ENCODE data around the gene AKNA.
"Not testable (repeated sequence)": the region's sequence is repeated elsewhere in the genome, so short reads cannot be mapped to it uniquely, and the experiment has no call there.

AKNA gene

GRCh38 chr9:114322160-114322818 lies 65.5 kb downstream of the AKNA start:
- not testable (repeated sequence) for H3K27me3 Mint-ChIP-seq; H3K9me3 Mint-ChIP-seq; H3K36me3 Mint-ChIP-seq; DNase-seq; H3K27ac Mint-ChIP-seq; H3K4me1 Mint-ChIP-seq; H3K4me3 Mint-ChIP-seq; ATAC-seq (replicated peaks)

GRCh38 chr9:114321759-114322158 lies 66.0 kb downstream of the AKNA start:
- no peak for ATAC-seq (replicated peaks)
- Mint-ChIP-seq H3K27me3 (peaks cover 0 to 7% of the 10 kb centered on the region in 2 donors), H3K4me3 (no peak overlapping the region), H3K27ac (no peak overlapping the region), H3K4me1 (no peaks in the 10 kb centered on the region), H3K9me3 (no peaks in the 10 kb centered on the region), H3K36me3 (no peaks in the 10 kb centered on the region)
- DNase-seq = no peak

- not testable (repeated sequence) for H3K27me3 Mint-ChIP-seq; H3K9me3 Mint-ChIP-seq; DNase-seq; H3K27ac Mint-ChIP-seq; H3K4me3 Mint-ChIP-seq; H3K4me1 Mint-ChIP-seq; ATAC-seq (replicated peaks); H3K36me3 Mint-ChIP-seq
These were observed 67.1 kb downstream of the AKNA start for GRCh38 chr9:114320710-114321109.

GRCh38 chr9:114319147-114319546 lies 68.6 kb downstream of the AKNA start:
- DNase-seq = no peak
- Mint-ChIP-seq H3K4me1 (no peaks in the 10 kb centered on the region), H3K9me3 (peaks cover 0 to 6% of the 10 kb centered on the region in 2 donors), H3K4me3 (no peak overlapping the region), H3K36me3 (peaks cover 0 to 5% of the 10 kb centered on the region in 2 donors), H3K27ac (no peak overlapping the region), H3K27me3 (peaks cover 0 to 7% of the 10 kb centered on the region in 2 donors)
- no peak for ATAC-seq (replicated peaks)

GRCh38 chr9:114318416-114318815 lies 69.4 kb downstream of the AKNA start:
- no peak overlapping the region for H3K27ac Mint-ChIP-seq
- DNase-seq (no peak), ATAC-seq (replicated peaks) (no peak)
- H3K4me1 Mint-ChIP-seq = no peaks in the 10 kb centered on the region
- no peak overlapping the region for H3K4me3 Mint-ChIP-seq
- H3K27me3 Mint-ChIP-seq = peaks cover 0 to 7% of the 10 kb centered on the region in 2 donors
- peaks cover 0 to 6% of the 10 kb centered on the region in 2 donors for H3K9me3 Mint-ChIP-seq
- H3K36me3 Mint-ChIP-seq = peaks cover 0 to 5% of the 10 kb centered on the region in 2 donors

GRCh38 chr9:114317665-114318357 lies 70.0 kb downstream of the AKNA start:
- DNase-seq (no peak), ATAC-seq (replicated peaks) (no peak)
- Mint-ChIP-seq H3K4me3 (no peak overlapping the region), H3K9me3 (peaks cover 0 to 6% of the 10 kb centered on the region in 2 donors), H3K4me1 (no peaks in the 10 kb centered on the region), H3K27me3 (peaks cover 0 to 7% of the 10 kb centered on the region in 2 donors), H3K36me3 (peaks cover 0 to 5% of the 10 kb centered on the region in 2 donors), H3K27ac (no peak overlapping the region)

- no peak for DNase-seq
- Mint-ChIP-seq H3K36me3 (peaks cover 0 to 5% of the 10 kb centered on the region in 2 donors), H3K4me1 (no peaks in the 10 kb centered on the region), H3K27me3 (peaks cover 0 to 7% of the 10 kb centered on the region in 2 donors), H3K27ac (no peak overlapping the region), H3K9me3 (peaks cover 0 to 6% of the 10 kb centered on the region in 2 donors), H3K4me3 (no peak overlapping the region)
- no peak for ATAC-seq (replicated peaks)
These were observed 71.1 kb downstream of the AKNA start for GRCh38 chr9:114316605-114317230.

GRCh38 chr9:114315723-114316363 lies 71.9 kb downstream of the AKNA start:
- Mint-ChIP-seq H3K36me3 (peaks cover 0 to 5% of the 10 kb centered on the region in 2 donors), H3K4me1 (no peaks in the 10 kb centered on the region), H3K27ac (no peak overlapping the region), H3K4me3 (no peak overlapping the region), H3K9me3 (peaks cover 0 to 6% of the 10 kb centered on the region in 2 donors), H3K27me3 (peaks cover 0 to 7% of the 10 kb centered on the region in 2 donors)
- DNase-seq (no peak), ATAC-seq (replicated peaks) (no peak)

- no peak for ATAC-seq (replicated peaks)
- H3K4me1 Mint-ChIP-seq = no peaks in the 10 kb centered on the region
- no peak overlapping the region for H3K27ac Mint-ChIP-seq
- peaks cover 0 to 7% of the 10 kb centered on the region in 2 donors for H3K27me3 Mint-ChIP-seq
- H3K4me3 Mint-ChIP-seq = no peak overlapping the region
- H3K9me3 Mint-ChIP-seq = peaks cover 0 to 6% of the 10 kb centered on the region in 2 donors
- DNase-seq = no peak
- H3K36me3 Mint-ChIP-seq = peaks cover 0 to 5% of the 10 kb centered on the region in 2 donors
These were observed 72.7 kb downstream of the AKNA start for GRCh38 chr9:114314881-114315722.

GRCh38 chr9:114314256-114314867 lies 73.4 kb downstream of the AKNA start:
- DNase-seq (no peak), ATAC-seq (replicated peaks) (no peak)
- Mint-ChIP-seq H3K9me3 (peaks cover 0 to 6% of the 10 kb centered on the region in 2 donors), H3K4me3 (no peak overlapping the region), H3K36me3 (peaks cover 0 to 5% of the 10 kb centered on the region in 2 donors), H3K27ac (no peak overlapping the region), H3K27me3 (peaks cover 0 to 6% of the 10 kb centered on the region in 2 donors), H3K4me1 (no peaks in the 10 kb centered on the region)

- H3K9me3 Mint-ChIP-seq = peaks cover 0 to 6% of the 10 kb centered on the region in 2 donors
- H3K4me1 Mint-ChIP-seq = no peaks in the 10 kb centered on the region
These were observed 74.6 kb downstream of the AKNA start for GRCh38 chr9:114313186-114313585.

GRCh38 chr9:114312513-114312875 lies 75.3 kb downstream of the AKNA start:
- peaks cover 0 to 6% of the 10 kb centered on the region in 2 donors for H3K9me3 Mint-ChIP-seq
- ATAC-seq (replicated peaks) (no peak), DNase-seq (no peak)
- peaks cover 0 to 5% of the 10 kb centered on the region in 2 donors for H3K36me3 Mint-ChIP-seq
- no peak overlapping the region for H3K27ac Mint-ChIP-seq
- H3K27me3 Mint-ChIP-seq = no peaks in the 10 kb centered on the region
- no peaks in the 10 kb centered on the region for H3K4me1 Mint-ChIP-seq
- no peak overlapping the region for H3K4me3 Mint-ChIP-seq

More at GRCh38 chr9:114313186-114313585, 74.6 kb downstream of the AKNA start:
- H3K27me3 Mint-ChIP-seq = no peaks in the 10 kb centered on the region
- DNase-seq (no peak), ATAC-seq (replicated peaks) (no peak)
- H3K4me3 Mint-ChIP-seq = no peak overlapping the region
- no peak overlapping the region for H3K27ac Mint-ChIP-seq
- H3K36me3 Mint-ChIP-seq = peaks cover 0 to 5% of the 10 kb centered on the region in 2 donors
